SU-DHL-6 (cell line): ENCODE measurements around the gene ITPKC.

Source experiments
- EZH2phosphoT487 ChIP-seq: fragments of 200-600 bp; sonication (generic), shearing (Covaris generic); conservative IDR thresholded peaks from 2 replicates; pipeline ENCODE4 v1.6.1; 2018; ENCODE audit warnings: mild to moderate bottlenecking, antibody characterized with exemption, low read length, moderate library complexity, mixed read lengths
- TF ChIP-seq, protein P1 (sequence below): fragments of 200-600 bp; sonication (generic); IDR thresholded peaks from one replicate; pipeline ENCODE4 v1.5.1; 2017; ENCODE audit warnings: antibody characterized with exemption, mild to moderate bottlenecking, low read length, moderate library complexity; ENCODE audit not compliant: insufficient read depth, poor library complexity, severe bottlenecking

DNA sequence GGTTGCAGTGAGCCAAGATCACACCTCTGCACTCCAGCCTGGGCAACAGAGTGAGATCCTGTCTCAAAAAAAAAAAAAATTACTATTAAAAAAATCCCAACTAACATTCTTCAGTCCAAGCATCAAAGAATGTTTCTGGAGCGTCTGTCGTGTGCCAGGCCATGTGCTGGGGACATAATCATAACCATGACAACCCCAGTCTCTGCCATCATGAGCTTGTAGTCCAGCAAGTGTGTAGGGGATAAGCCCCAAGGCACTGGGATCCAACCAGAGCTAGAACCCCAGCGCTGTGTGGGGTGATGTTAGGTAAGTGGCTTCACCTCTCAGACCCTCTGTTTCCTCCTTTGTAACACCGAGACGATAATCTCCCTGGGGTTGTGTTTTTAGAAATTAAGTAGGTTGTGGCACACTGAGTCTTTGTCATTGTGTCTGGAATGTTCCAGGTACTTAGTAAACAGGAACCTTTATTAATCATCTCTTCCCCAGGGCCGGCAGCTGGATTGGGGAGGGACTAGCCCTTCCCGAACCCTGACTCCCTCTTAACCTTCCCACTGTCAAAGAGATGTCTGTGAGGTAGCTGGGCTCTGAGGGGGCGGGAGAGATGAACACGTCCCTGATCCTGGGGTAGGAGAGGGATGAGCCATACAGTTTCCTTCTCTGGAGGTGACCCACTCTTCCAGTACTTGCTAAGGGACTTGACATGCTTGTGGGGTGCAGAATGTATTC, 5.2 kb downstream of the ITPKC start:
- no peak for TF ChIP-seq EZH2phosphoT487
- TF ChIP-seq, protein P1, sequence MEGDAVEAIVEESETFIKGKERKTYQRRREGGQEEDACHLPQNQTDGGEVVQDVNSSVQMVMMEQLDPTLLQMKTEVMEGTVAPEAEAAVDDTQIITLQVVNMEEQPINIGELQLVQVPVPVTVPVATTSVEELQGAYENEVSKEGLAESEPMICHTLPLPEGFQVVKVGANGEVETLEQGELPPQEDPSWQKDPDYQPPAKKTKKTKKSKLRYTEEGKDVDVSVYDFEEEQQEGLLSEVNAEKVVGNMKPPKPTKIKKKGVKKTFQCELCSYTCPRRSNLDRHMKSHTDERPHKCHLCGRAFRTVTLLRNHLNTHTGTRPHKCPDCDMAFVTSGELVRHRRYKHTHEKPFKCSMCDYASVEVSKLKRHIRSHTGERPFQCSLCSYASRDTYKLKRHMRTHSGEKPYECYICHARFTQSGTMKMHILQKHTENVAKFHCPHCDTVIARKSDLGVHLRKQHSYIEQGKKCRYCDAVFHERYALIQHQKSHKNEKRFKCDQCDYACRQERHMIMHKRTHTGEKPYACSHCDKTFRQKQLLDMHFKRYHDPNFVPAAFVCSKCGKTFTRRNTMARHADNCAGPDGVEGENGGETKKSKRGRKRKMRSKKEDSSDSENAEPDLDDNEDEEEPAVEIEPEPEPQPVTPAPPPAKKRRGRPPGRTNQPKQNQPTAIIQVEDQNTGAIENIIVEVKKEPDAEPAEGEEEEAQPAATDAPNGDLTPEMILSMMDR = no peak
